HG03045 (cell line): Measurements from ENCODE around the gene AANAT.

ENCODE experiments used
- ATAC-seq: cut with Tn5 transposase; IDR thresholded peaks from one replicate; pipeline ENCODE4 v1.9.1; 2021; ENCODE audit warnings: mild to moderate bottlenecking, moderate library complexity; ENCODE audit not compliant: unreplicated experiment

AANAT gene

DNA sequence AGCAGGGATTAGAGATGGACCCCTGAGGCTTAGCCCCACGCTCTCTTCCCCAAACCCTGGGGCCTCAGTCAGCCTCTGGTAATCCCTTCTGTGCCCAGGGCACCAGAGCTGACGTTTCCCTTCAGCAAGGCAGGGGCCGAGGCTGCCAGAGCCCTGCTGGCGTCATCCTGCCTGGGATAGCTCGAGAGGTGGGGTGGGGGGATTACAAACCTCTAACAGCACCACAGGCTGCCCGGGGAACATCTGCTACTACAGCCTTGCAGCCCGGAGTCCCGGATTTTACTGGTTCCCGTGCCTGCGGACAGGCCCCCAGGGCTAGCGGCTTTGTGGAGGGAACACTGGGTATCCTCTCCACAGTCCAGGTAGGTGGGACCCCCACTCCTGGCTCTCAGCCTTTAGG, at the start of gene AANAT:
TSS of gene AANAT (plus strand) at position 238 of the 400 bp plus-strand sequence. CDS start 1,144 bp downstream, outside the sequence.
- no peak for ATAC-seq

DNA sequence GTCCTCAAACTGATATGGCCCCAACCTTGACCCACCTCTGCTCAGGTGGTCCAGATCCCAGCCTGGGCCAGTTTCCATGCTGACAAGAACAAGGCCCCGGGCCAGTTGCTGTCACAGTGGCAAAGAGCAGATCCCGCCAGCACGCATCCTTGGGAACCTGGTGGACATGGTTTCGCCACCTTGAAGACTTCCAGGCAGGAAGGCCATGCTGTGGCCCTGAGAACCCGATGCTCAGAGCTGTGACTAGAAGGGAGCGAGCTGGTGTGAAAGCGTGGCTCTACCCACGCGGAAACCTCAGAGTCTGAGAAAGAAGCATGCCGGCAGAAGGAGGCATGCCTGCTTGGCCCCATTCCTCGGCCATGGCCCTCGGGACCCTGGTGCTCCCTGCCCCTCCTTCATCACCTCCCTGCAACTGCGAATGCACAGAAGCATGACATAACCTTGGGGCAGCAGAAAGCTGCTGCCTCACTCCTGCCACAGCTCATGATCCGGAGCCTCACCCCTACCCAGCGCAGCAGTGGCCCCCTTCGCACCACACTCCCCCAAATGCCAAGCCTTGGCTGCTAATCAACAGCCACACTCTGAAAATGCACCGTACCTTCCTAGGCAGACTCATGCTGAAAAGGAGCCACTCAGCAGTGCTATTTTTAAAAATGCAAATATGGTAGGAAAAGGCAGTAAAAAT, 47.7 kb upstream of the AANAT start:
- no peak for ATAC-seq

DNA sequence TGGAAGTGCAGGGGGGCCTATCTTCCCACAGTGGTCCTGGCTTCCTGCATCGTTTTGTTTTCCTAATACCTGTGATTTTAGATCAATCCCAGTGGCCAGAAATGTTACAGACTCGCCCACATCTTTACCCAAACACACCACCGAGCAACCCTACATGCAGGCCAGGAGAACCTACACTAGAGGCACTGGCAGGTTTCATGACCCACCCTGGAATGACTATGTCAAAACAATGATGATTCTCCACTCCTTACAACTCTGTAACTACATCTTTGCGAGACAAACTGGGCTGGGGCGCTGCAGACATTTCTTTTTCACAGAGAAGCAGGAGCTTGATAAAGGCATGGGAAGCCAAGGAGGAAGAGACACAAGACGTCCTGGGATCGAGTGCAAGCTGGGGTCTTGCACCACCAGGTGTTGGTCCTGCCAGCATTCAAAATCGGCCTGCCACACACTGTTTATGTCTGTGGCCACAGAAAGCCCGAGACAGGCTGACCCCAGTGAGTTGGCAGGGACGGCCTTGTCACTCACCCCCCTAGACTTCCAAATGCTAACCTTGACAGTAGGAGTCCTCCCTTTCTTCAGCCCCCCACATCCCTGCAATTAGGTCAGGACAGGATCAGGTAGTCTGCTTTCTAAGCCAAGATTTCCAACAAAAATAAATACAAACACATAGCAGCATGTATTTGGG, 46.9 kb upstream of the AANAT start:
- no peak for ATAC-seq

DNA sequence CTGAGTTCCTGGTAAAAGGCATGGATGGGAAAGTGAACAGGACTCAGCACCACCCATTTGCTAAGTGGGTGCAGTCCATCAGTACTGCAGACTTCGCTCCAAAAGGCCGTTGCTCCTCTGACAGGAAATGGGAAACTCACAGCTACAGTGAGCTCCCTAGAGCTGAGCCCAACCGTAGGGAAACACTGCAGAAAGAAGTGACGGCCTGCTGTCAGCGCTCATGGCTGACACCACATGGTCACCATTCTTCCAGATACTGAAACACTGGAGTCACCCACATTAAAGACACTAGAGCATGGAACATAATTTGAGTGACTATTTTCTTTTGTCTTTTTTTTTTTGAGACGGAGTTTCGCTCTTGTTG, 46.4 kb upstream of the AANAT start:
- ATAC-seq, result no peak

DNA sequence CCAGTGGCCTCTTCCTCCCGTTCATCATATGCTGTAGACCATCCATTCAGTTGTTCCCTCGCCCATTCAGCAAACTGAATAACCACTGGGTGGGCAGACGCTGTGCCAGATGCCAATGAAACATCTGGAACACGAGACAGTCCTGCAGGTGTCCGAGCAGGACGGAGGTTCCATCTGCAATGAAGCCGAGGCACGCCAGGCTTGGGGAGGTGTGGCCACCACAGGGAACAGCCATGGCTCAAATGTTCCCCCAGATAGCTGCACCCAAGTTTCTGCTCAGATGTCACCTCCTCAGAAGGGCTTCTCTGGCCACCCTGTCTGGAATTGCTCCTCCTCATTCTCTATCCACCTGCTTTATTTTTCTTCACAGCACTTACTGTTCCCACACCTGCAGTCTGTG, 45.0 kb upstream of the AANAT start:
- ATAC-seq, result no peak

DNA sequence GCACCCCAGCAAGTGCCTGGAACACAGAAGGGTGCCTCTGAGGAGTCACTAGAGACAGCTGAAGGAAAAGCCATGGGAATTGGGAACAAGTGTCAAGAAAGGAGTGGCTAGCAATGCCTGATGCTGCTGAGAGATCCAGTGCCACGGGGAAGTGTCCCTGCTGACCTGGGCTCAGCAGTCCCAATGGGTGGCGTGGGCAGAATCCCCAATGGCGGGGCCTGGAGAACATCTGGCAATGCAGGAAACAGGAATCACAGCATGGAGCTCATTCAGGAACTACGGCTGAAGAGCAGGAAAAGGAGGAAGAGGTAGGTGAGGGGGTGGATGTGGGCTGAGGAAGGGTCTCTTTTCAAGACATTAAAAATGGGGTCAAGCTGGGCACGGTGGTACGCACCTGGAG, 44.5 kb upstream of the AANAT start:
- no peak for ATAC-seq

DNA sequence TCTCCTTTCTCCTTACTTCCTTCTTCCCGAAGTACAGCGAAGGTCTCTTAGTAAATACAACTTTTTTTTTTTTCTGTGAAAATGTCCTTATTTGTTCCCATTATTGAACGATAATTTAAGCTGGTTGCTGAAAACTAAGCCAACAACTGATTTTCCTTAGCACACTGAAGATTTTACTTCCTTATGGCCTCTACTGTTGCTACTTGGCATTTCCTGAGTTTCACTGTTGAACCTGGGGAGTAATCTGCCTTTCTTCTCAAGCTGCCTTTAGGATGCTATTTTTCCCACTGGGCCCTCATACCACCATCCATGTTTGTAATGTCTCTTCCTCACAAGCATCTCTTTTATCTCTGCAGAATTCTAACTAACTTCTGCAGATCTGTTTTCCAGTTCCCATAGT, 40.5 kb upstream of the AANAT start:
- no peak for ATAC-seq

DNA sequence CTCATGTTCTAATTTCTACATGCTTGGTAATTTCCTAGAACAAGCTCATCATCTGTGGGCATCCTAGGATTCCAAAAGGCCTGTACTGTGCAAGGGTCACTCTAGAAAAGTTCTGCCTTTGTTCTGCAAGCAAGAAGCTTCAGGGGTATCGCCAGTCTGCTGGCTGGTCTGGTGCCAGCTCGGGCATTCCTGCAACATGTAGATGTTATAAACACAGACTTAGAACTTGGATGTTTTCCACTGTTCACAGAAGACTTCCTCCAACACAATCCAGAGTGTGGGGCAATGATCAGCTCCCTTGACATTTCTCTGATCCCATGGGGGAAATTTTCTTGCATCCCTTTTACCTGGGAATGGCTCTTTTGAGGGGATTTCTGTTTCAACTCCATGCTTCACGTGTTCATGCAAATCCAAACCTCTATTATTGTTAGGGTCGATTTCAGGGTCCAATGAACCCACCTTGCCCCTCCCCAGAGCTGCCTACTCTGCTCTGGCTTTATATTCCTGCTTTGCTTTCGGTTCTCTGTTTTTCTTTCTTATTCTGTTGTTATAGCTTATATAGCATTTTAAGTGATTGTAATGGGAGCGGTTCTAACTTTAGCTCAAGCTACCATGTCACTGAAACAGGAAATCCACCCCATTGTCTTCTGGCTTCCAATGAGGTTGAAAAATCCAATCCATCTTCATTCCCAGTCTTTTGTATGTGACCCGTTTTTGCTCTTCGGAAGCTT, 39.7 kb upstream of the AANAT start:
- ATAC-seq, result no peak

DNA sequence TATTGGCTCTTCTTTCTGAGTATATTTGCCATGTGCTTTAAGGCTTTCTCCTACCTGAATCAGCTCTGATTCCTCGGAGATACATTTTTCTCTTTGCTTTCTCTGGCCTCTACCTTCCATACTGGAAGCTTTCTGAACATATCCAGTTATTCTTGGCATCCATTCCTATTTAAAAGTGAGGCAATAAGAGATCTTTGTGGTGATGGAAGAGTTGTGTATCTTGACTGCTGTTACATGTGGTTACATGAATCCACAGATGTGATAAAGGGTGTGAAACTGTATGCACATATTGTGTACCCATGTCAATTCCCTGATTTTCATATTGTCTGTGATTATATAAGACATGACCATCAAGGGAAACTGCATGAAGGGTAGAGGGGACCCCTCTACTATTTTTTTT, 38.9 kb upstream of the AANAT start:
- ATAC-seq, result no peak

DNA sequence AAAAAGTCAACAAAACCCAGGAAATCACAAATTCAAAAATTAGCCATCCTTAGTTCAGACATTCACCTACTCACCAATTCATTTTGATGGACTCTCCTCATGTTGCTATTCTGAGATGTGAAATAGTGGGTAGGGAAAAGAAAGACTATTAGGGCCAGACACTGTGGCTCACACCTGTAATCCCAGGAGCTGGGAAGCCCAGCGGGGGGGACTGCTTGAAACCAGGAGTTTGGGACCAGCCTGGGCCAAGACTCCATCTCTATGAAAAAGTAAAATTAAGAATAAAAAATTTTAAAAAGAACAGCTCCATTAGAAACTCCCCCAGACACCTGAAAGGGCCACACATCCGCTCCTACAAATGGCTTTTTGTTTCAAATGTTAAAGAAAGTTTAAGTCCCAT, 35.9 kb upstream of the AANAT start:
- no peak for ATAC-seq

DNA sequence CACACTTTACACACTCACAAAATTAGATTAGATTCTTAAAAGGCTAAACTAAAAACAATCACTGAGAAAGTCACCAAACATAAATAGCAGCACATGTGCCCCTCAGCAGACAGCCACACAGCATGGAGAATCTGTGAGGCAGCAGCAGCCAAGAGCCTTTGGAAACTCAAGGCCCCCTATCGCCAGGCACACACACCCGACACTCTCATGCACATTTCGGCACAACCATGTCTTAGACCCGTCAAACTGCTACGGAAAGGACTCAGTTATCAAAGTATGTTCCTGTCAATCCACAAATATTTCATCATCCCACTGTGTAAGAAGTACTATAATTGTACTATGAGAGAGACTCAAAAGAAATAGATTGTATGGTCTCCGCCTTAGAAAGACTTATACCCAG, 35.4 kb upstream of the AANAT start:
- no peak for ATAC-seq

DNA sequence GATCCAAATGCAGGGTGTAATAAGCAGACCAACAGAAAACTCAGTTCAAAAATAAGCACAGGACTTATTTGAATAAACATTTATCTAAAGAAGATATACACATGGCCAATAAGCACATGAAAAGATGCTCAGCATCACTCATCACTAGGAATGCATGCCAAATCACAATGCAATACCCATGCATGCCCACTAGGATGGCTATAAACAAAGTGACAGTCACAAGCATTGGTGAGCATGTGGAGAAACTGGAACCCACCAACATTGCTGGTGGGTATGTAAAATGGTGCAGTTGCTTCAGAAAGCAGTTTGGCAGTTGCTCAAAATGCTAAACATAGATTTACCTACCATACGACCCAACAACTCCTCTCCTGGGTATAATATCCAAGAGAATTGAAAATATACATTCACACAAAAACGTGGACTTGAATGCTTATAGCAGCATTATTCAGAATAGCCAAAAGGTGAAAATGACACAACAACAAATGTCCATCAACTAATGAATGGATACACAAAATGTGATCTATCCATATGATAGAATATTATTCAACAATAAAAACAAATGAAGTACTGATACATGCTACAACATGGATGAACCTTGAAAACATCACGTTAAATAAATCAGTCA, 34.6 kb upstream of the AANAT start:
- no peak for ATAC-seq

DNA sequence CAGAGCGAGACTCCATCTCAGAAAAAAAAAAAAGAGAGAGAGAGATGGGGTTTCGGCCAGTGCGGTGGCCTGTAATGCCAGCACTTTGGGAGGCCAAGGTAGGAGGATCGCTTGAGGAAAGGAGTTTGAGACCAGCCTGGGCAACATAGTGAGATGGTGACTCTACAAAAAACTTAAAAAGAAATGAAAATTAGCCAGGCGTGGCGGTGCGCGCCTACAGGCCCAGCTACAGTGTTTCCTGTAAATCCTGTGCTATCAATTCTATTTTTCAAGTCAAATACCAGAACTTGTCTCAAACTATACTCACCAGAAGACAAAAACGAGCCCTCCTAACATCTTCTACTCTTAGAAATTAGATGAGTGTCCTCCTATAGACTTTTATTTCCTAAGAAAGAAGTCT, 33.7 kb upstream of the AANAT start:
- no peak for ATAC-seq

DNA sequence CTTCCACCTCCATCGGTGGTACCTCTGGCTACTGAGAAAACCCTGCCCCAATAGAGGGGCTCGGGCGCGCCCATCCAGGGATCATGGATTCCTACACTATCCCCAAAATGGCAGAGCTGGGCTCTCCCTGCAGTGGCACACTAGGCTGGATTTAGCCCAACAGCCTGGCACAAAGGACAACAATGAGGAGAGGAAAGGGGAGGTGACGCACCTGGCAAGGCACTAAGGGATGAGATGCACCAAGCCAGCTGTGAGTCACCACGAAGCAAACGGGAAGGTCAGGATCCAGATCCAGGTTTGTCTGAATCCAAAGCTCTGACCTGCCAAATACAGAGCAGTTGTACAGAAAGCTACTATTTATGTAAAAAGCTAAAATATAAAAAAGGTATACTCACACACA, 32.5 kb upstream of the AANAT start:
- no peak for ATAC-seq

DNA sequence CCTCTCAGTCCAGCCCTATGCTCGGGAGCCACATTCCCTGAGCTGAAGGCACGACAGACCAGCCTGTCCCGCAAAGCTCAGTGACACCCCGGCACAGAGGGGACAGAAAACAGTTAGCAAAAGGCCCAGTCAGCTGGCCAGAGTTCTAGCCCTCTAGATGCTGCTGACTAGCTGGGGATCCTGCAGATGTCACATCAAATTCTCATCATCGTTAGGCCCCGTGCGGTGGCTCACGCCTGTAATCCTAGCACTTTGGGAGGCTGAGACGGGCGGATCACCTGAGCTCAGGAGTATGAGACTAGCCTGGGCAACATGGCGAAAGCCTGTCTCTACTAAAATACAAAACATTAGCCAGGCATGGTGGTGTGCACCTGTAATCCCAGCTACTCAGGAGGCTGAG, 31.7 kb upstream of the AANAT start:
- ATAC-seq, result no peak

DNA sequence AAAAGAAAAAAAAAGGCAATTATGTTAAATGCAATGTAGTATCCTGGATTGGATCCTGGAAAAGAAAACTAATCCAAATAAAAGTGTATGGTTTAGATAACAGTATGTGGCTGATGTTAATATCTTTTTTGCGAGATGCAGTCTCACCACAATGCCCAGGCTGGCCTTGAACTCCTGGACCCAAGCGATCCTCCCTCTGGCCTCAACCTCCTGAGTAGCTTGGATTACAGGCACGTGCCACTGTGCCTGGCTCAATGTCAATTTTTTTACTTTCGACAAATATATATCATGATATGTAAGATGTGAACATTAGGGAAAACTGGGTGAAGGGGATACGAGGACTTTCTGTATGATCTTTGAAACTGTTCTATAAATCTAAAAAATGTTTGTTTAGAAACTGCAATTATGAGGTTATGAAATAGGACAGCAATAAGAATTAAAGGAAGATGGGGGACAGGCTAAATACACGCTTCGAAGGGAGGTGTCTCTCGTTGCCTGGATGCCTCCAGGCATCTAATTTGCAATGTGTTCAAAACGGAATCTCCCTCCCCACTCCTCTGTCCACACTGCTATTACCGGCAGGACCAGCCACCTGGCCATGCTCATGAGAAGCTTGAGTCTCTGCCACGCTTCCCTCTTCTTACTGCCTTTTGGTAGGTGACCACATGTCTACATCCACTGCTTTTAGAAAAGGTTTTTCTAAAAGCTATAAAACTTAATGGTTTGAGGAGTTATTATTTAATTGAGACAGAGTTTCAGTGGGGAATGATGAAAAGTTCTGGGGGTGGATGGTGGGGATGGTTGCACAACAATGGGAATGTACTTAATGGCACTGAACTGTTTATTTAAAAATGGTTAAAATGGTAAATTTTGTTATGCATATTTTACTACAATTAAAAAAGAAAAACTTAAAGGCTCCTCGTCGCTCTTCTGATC, 29.7 kb upstream of the AANAT start:
- no peak for ATAC-seq

DNA sequence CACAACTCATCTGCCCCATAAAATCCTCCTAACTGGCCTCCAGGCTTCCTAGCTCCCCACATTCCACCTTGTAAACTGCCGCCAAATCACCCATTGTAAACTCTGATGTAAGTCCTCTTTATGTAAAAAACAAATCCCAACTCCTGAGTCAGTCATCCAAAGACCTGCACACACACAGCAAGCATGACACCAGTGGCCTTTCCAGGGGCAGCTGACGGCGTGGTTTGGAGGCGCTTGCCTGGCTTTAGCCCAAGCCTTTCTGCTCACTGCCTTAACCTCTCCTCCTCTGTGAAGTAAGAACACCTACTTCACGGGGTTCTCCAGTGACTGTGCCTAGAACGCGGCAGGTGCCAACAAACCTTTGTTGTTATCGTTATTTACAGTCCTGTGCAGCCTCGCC, 28.5 kb upstream of the AANAT start:
- ATAC-seq, result no peak

DNA sequence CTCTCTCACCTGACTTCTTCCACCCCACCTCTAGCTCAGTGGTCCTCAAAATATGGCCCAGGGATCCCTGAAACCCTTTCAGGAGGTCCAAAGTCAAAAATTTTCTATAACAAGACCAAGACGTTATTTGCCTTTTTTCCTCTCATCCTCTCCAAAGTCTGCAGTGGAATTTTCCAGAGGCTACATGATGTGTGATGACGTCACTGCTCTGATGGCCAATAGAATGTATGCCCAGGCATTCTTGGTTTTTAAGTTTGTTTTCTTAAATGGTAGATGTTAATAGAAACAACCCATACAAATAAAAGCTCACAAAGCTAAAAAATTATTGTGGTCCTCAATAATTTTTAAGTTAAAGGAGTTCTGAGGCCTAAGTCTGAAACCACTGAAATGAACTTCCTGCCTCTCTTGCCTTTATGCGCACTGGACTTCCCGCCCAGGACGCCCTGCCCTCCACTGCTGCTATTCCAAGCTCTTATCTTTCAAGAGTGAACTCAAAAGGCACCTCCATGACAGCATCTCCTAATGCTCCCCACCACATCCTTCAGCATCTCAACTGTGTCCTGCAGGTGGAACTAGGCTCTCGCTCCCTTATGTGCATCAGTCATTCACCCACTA, 28.0 kb upstream of the AANAT start:
- ATAC-seq, result no peak

DNA sequence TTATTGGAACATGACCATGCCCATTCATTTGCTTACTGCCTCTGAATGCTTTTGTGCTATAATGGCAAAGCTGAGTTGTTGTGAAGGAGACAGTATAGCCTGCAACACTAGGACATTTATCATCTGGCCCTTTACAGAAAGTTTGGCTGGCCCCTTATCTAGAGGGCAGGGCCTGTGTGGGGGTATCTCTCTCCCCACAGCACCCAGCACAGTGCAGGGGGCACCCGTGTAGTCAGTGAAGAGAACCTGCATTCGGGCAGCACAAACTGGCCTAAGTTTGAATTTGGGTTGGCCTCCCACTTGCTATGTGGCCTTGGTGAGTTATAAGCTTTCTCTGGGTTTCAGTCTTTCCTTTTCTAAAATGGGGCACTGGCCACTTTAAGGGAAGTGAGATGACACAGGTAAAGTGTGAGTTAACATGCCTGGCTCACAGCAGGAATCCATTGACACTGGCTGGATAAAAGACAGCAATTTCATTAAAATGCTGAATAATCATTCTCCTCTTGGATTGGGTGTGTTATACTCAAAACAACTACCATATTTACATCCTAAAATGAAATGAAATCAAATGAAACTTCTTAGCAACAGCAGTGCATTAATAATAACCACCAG, 26.5 kb upstream of the AANAT start:
- no peak for ATAC-seq
